ENCODE measurements around the gene SPA17.

DNA sequence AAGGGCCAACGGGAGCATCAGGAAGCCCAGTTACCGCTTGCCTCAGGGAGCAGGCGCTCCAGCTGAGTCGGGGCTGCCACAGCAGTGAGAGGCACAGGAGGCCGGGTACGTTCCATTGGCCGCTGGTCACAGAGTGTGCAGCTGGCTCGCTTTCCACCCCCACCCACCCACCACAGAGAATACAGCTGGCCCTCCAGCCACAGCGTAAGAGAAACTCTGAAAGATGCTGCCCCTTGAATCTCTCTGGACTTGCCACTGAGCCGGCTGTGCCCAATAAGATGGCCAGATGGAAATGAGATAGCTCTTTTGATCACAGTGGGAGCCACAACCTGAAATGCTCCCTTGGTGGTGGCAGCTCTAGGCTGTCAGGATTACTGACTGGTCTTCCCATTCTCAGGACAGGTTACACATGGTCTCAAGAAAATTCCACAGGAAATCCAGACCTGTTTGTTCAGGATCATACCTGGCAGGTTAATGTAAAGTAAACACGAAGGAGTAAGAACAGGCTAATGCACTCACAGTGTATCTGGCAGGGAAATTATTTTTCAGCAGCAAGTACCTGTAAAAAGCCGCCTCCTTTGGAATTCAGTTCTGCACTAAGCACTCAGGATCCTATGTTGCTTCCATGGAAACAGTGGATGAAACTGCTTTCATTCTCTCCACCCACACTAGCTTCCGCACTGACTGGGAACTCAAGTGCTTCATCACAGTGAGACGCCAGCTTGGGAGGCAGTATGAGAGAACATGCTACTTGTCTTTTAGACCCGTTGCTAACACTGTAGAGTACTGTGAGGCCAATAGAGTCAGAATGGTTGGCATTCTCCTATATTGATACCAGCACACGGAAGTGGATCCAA lies 16.7 kb upstream of the SPA17 start:
- TF ChIP-seq, protein P1, sequence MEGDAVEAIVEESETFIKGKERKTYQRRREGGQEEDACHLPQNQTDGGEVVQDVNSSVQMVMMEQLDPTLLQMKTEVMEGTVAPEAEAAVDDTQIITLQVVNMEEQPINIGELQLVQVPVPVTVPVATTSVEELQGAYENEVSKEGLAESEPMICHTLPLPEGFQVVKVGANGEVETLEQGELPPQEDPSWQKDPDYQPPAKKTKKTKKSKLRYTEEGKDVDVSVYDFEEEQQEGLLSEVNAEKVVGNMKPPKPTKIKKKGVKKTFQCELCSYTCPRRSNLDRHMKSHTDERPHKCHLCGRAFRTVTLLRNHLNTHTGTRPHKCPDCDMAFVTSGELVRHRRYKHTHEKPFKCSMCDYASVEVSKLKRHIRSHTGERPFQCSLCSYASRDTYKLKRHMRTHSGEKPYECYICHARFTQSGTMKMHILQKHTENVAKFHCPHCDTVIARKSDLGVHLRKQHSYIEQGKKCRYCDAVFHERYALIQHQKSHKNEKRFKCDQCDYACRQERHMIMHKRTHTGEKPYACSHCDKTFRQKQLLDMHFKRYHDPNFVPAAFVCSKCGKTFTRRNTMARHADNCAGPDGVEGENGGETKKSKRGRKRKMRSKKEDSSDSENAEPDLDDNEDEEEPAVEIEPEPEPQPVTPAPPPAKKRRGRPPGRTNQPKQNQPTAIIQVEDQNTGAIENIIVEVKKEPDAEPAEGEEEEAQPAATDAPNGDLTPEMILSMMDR (IDR thresholded peaks at IDR 0.05; ENCODE audit: insufficient read depth, low read depth, low read length) = no peak
- no peak for TF ChIP-seq EZH2 (IDR thresholded peaks at IDR 0.05; ENCODE audit: insufficient read depth, low read length)

Measured in astrocyte (in vitro differentiated cells and primary cell).